Measurements from ENCODE around the gene INO80C.
A peak's percentile ranks its signal among the peaks of the same experiment; 100 is the strongest.

Gene INO80C

DNA sequence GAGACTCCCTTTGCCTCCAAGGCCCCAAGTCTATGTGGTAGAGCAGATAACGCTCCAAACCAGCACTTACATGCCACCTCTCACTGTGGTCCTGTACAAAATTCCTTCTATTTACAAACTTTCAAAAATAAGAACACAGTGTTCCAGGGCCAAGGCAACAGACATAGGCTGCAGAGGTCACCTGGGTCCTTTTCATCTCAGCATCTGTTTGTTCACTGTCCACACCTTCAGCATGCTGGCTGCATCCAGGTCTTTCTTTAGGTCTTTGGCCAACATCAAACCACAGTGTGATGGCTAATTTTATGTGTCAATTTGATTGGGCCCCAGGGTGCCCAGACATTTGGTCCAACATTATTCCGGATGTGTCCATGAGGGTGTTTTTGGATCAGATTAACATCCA lies 20.0 kb upstream of the INO80C start:
- DNase-seq (ENCODE audit: insufficient read length, low spot score): no peak
- no peak for FAIRE-seq
- TF ChIP-seq POLR2A (IDR thresholded peaks at IDR 0.05; ENCODE audit: low read depth, low read length): no peak

DNA sequence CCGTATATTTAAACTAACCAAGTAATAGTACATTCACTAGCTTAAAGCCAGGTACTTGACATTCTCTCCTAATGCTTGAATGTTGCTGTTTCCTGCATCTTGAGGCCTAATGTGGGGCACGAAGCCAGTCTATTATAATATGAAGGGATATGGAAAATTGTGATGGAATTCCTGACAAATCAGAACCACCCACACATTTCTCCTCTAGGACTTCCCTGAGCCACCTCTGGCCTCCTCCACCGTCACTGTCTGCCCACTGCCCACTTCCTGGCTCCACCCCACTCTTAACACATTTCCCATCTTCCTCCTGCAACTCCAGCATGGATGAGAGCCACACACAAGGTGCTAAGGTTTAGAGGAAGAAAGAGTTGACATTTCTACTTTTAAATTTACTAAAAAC lies 19.0 kb upstream of the INO80C start:
- DNase-seq (ENCODE audit: insufficient read length, low spot score) (no peak), FAIRE-seq (no peak)
- no peak for TF ChIP-seq POLR2A (IDR thresholded peaks at IDR 0.05; ENCODE audit: low read depth, low read length)

DNA sequence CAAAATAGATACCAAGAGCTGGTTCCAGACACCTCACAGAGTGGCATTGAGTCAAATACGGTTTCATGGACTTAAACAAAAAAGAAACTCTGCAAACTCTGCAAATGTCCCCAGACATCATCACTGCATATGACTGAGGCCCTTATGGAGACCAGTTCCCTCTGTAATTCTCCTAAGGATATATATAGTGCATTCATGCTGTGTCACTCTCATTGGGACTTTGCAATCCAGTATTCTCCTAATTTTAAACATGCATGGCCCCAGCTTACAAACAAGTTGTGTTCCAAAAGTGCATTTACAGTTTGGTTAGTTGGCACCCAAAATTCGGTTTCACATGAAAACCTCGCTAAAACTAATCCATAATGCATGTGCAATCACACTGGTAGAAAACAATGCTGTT lies 18.6 kb upstream of the INO80C start:
- no peak for TF ChIP-seq POLR2A (IDR thresholded peaks at IDR 0.05; ENCODE audit: low read depth, low read length)
- DNase-seq (ENCODE audit: insufficient read length, low spot score): no peak
- FAIRE-seq: no peak

DNA sequence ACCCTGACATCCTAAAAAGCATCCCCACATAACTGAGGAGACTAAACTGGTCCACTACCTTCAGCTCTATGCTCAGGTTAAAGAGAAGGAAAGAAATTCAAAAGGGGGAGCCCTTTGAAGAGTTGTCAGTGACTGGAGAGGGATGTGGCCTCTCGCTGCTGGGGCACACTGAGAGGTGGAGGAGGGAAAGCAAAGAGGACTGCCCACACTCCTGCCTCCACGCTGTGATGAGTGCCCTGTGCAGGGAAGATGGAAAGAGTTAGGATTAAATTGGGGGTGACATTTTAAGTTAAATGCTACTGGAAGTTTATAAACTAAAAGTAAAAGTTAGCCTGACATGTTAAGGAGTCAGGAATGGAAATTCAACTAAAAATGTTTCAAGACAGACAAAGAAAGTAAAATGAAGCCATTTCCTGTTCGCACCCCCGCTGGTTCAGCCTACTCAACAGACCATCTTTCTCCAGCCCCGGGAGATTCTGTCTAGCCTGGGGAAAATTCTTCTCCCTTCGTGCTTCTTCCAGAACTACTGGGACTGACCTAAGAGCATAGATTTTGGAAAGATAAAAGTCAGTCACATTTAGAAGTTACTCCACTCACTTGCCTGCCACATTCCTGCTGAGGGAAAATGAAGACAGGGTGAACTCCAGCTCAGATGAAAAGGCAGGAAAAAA lies 17.8 kb upstream of the INO80C start:
- no peak for DNase-seq (ENCODE audit: insufficient read length, low spot score)
- no peak for FAIRE-seq
- no peak for TF ChIP-seq POLR2A (IDR thresholded peaks at IDR 0.05; ENCODE audit: low read depth, low read length)

DNA sequence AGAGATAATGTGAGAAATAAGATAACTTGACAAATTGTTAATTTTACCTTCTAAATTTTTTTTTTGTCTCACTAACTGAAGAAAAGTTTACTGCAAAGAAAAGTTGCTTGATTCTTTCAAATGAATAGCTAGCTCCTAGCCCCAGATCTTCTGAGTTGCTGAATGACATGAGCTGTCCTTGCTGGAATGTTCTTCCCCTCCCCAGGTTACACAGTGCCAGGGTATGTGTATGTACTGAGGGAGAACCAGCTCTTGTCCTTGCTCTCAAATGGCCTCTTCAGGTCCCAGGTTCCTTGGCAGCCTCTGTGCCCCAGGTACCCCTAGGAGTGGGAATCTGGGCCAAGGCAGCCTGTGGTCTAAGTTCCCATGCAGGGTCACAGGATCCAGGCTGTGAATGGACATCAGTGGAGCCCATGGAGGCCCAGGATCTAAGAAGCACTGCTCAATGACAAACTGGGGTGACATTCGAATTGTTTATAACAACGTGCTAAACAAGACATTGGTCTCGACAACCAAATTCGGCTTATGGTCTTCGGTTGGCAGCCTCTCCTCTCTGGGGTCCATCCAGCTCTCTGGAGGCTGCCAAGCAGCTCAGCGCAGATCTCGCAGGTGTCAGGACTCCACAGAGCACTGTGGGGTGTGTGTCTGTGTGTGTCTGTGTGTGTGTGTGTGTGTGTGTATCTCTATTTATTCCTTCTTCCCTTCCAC lies 17.1 kb upstream of the INO80C start:
- DNase-seq (ENCODE audit: insufficient read length, low spot score): no peak
- FAIRE-seq: no peak
- no peak for TF ChIP-seq POLR2A (IDR thresholded peaks at IDR 0.05; ENCODE audit: low read depth, low read length)

DNA sequence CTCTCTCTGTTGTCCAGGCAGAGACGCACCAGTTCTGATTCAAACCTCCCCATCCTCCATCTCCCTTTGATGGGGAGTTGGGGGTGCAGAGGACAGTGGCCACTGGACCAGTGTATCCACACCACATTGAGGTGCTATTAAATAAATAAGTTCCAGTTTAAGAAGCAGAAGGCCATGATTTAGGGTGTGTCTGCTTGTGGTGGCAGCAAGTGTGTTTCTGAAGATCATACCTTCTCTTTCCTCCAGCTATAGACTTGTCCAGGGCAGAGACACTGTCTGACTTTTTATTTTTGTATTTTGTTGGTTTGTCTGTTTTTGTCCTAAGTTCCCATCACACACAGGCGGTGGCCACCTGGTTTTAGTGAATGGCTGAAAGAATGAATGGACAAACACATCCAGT lies 16.5 kb upstream of the INO80C start:
- no peak for DNase-seq (ENCODE audit: insufficient read length, low spot score)
- TF ChIP-seq POLR2A (IDR thresholded peaks at IDR 0.05; ENCODE audit: low read depth, low read length): no peak
- no peak for FAIRE-seq

DNA sequence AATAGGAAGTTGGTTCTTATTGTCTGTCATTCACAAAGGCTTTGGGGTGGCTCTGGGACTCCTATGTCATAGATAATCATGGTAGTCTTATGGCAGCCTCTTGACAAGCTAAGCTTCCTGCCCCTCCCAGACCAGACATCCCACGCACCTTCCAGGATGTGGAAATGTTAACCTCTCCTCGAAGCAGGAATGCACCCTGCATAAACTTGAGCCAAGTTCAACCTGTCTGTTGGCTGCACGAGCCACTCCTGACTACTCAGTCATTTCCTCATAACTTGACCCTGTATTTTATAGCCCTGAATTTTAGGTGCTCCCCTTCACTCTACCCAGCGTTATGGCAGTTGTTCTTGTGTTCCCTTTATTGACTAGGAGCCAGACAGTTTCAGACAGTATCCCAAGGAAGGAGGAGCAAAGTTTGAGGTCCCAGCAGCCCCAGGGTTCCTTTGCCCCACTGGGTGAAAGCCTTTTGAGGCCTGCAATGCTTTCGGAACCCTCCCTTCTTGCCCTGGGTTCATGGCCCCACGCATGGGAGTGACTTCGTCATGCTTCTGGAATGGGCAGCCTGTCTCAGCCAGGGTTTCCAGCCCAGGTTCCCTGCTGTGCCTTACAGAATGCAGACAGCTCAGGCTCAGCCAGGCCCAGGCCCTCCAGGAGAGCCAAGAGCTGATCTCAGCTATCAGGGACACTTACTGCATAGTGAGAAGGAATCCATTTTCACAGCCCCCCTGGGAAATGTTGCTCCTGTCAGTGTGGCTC lies 15.6 kb upstream of the INO80C start:
- FAIRE-seq: peak; percentile 65
- DNase-seq (ENCODE audit: insufficient read length, low spot score): peak; percentile 68

DNA sequence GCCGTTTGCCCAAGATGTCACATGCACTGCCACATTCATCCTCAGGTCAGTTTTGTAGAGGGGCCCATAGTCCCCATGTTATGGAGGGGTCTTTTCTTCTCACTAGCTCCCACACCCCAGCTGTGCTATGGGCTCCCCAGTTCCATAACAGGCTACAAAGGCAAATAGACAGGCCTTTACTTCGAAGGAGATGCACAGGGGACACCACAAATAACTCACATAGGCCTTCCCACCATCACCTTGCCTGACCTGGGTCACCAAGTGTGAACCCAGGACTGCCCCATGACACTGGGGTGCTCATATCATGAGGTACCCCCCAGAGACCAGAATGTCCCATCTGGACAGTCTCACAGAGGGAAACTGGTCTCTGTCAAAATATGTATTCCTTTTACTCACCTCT lies 15.0 kb upstream of the INO80C start:
- DNase-seq (ENCODE audit: insufficient read length, low spot score): no peak
- no peak for FAIRE-seq
- TF ChIP-seq POLR2A (IDR thresholded peaks at IDR 0.05; ENCODE audit: low read depth, low read length): no peak

More for the DNA sequence above, 15.6 kb upstream of the INO80C start:
- no peak for TF ChIP-seq POLR2A (IDR thresholded peaks at IDR 0.05; ENCODE audit: low read depth, low read length)

DNA sequence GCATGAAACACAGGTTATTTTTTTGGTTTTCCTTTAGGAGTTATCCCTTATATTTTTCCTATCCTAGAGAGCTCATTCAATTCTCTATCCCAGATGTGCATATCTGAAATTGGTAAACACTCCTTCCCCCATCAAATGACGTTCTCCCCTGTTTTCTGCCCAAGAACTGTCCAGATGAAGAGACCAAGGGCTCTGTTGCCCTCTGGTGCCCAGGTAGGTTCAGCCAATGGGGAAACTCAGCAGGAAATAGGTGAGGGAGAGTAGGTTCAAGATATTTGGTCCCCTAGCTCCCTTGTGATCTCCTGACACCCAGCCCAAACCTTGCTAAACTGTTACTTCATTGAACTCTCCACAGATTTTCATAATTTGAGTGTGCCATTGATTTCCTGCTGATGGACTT lies 14.1 kb upstream of the INO80C start:
- FAIRE-seq: no peak
- DNase-seq (ENCODE audit: insufficient read length, low spot score): no peak
- TF ChIP-seq POLR2A (IDR thresholded peaks at IDR 0.05; ENCODE audit: low read depth, low read length): no peak

DNA sequence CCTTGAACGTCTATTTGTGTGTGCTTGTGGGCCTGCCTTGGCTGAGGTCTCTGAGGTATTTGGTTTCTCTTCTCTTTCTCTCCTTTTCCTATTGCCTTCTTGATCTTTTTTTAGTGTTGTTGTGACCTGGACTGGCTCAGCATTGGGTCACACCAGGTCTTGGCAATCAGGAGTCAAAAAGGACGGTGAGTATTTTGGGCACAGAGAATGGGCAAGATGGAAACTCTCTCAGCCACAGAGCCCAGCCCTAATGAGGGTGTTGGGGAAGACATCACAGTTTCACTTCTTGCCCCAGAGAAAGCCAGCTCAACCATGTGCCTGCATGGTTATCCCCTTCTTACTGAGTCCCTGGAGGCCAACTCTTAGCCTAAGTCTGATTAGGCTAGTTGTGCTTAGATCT lies 13.7 kb upstream of the INO80C start:
- TF ChIP-seq POLR2A (IDR thresholded peaks at IDR 0.05; ENCODE audit: low read depth, low read length): no peak
- FAIRE-seq (no peak), DNase-seq (ENCODE audit: insufficient read length, low spot score) (no peak)

DNA sequence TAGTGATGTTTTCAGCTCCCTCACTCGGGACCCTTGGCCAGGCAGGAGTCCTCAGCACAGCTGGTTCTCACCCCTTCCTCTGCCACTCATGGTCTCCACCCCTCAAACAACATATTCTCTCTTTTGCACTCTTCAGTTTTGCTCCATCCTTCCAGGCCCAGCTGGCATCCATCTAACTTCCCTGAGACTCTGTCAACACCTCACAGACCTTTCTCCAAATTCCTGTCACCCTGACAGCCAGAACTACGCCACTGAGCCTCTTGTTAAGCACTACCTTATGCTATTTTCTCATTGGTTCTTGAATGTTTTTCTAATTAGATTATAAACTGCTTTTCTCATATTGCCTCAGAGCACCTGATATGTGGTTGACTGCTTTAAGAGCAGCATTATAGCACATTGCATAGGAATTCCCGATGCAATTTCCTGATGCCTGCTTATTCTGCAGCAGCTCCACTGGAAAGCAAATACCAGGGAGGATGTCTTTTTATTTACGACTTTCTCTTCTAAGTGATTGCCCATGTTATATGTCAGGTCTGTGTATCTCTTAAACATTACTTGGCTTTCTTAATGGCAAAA lies 12.4 kb upstream of the INO80C start:
- FAIRE-seq (no peak), DNase-seq (ENCODE audit: insufficient read length, low spot score) (no peak)
- TF ChIP-seq POLR2A (IDR thresholded peaks at IDR 0.05; ENCODE audit: low read depth, low read length): no peak

DNA sequence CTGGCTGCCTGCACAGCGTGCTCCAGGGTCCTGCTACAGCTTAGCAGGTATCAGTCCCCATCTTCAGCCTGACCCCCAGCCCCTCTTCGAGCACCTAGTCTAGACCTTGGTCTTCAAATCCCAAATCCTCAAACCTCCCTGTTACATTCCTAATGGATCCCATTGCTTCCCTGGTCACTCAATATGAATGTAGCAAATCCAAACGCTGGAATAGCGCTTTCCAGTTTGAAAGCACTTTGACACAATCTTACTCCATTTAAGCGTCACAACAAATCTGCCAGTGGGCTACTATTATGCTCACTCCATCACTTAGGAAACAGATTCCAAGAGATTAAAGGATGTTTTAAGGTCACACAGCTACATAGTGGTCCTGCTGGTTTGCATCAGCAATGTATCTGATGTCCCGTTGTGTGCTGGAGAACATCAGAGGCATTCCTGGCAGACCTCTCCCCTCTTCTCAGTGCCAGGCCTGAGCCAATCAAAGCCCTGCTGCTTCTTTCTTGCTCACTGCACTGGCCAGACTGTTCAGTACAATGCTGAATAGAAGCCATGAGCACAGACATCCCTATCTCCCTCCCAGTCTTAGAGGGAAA lies 11.1 kb upstream of the INO80C start:
- DNase-seq (ENCODE audit: insufficient read length, low spot score): no peak
- FAIRE-seq: no peak
- no peak for TF ChIP-seq POLR2A (IDR thresholded peaks at IDR 0.05; ENCODE audit: low read depth, low read length)

DNA sequence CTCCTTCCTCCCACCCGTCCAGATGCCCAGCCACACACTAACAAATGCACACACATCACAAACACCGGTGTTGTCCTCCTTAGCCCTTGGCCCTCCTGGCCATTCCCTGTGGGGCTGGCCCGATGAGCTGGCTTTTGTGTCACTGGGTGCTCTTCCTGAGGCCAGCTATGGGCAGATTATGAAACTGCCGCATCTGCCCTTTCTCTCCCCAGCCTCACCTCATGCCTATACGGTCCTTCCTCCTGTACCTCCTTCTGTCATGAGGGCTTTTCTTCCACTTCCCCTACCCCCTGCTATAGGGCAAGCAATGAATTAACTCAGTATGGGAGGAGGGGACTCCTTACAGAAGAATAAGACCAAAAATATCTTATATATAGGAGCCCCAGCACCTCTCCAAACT lies 10.3 kb upstream of the INO80C start:
- FAIRE-seq: no peak
- no peak for TF ChIP-seq POLR2A (IDR thresholded peaks at IDR 0.05; ENCODE audit: low read depth, low read length)

DNA sequence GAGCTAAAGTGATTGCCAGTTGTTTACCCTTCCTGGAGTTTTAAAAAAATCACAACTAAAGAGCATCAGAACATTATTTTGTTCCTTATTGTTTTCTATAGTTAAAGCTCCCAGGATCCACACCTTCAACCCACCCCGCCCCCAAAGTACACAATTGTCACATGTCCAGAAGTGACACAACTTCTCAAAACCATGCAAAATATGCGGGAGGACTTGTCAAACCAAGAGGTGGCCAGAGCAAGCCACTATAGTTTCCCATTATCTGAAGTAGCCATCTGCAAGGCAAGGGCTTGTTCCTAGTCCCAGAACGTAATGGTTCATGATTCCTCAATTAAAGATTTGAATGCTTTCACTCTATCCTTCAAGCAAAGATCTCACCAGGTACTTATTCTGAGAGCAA lies 9.9 kb upstream of the INO80C start:
- TF ChIP-seq POLR2A (IDR thresholded peaks at IDR 0.05; ENCODE audit: low read depth, low read length): no peak
- FAIRE-seq (no peak), DNase-seq (ENCODE audit: insufficient read length, low spot score) (no peak)

More for the DNA sequence above, 10.3 kb upstream of the INO80C start:
- no peak for DNase-seq (ENCODE audit: insufficient read length, low spot score)

All from H54 (cell line).